Kidney tubule cell (primary cell): ENCODE results near the gene FBRS.

Source experiments
- DNase-seq: peaks from one replicate; pipeline ENCODE4 v3.0.0-alpha.2; 2018; ENCODE audit warnings: low spot score

Gene FBRS

GRCh38 chr16:30644334-30644830, 13.8 kb upstream of the FBRS start:
- DNase-seq, result no peak

- no peak for DNase-seq
Measured at GRCh38 chr16:30645727-30646126, 12.5 kb upstream of the FBRS start.

- no peak for DNase-seq
Measured at GRCh38 chr16:30647274-30647571, 11.0 kb upstream of the FBRS start.

GRCh38 chr16:30649725-30650368, 8.4 kb upstream of the FBRS start:
- no peak for DNase-seq

GRCh38 chr16:30650369-30651123, 7.7 kb upstream of the FBRS start, which contains the start of gene PRR14:
PRR14 (plus strand) TSS chr16:30650960; CDS start chr16:30651646, 686 bp downstream.
- DNase-seq, result peak; percentile 100

GRCh38 chr16:30651124-30652004, 6.9 kb upstream of the FBRS start:
- DNase-seq, result peak; percentile 80

- DNase-seq, result no peak
Measured at GRCh38 chr16:30652005-30652296, 6.3 kb upstream of the FBRS start.

GRCh38 chr16:30652718-30653117, 5.5 kb upstream of the FBRS start:
- no peak for DNase-seq

- DNase-seq, result no peak
Measured at GRCh38 chr16:30654856-30655255, 3.4 kb upstream of the FBRS start.

GRCh38 chr16:30655815-30656347, 2.4 kb upstream of the FBRS start:
- DNase-seq, result no peak

GRCh38 chr16:30656388-30656787, 1.8 kb upstream of the FBRS start:
- no peak for DNase-seq

- peak; percentile 78 for DNase-seq
Measured at GRCh38 chr16:30656974-30657865, 1.0 kb upstream of the FBRS start.

- DNase-seq, result peak; percentile 98
Measured at GRCh38 chr16:30658731-30659506, 688 bp downstream of the FBRS start.

GRCh38 chr16:30659507-30660423, 1.5 kb downstream of the FBRS start:
- DNase-seq, result peak; percentile 35

GRCh38 chr16:30660424-30661261, 2.4 kb downstream of the FBRS start:
- peak; percentile 73 for DNase-seq

GRCh38 chr16:30662449-30662848, 4.2 kb downstream of the FBRS start:
- no peak for DNase-seq

GRCh38 chr16:30663038-30663437, 4.8 kb downstream of the FBRS start:
- no peak for DNase-seq

- DNase-seq, result no peak
Measured at GRCh38 chr16:30663820-30664219, 5.6 kb downstream of the FBRS start.
